ENCODE results near the gene NAT8L. TPM values are rescaled to one million over a fixed set of nuclear protein-coding genes. Genes with fewer than 3 reads are reported as not detected.

The NAT8L gene
- total RNA-seq, 1 experiment from 2014 or later = 13.9 TPM

GRCh38 chr4:2090642-2091041 lies 31.5 kb downstream of the NAT8L start:
- Histone ChIP-seq H2BK15ac (ENCODE audit: low read depth, low read length) (no peak overlapping the region), H3T11ph (ENCODE audit: low read length) (no peak overlapping the region), H2AFZ (ENCODE audit: low read length) (no peak overlapping the region), H3K18ac (ENCODE audit: insufficient read length, low read depth, low read length) (no peak overlapping the region), H3K27ac (ENCODE audit: insufficient read length, low read depth, low read length) (no peak overlapping the region), H4K8ac (replicated peaks; ENCODE audit: insufficient read length, low read depth, low read length) (no peak overlapping the region), H3K9ac (ENCODE audit: extremely low read depth, insufficient read length, low read length) (no peak overlapping the region), H4K5ac (ENCODE audit: insufficient read length, low read depth, low read length) (no peak overlapping the region), H3K4me1 (ENCODE audit: insufficient read depth, low read length) (no peaks in the 10 kb centered on the region), H2BK120ac (ENCODE audit: low read depth, low read length, poor library complexity, severe bottlenecking) (no peak overlapping the region), H3K79me1 (ENCODE audit: insufficient read depth, low read depth, low read length, poor library complexity, severe bottlenecking) (no peaks in the 10 kb centered on the region), H3K4ac (ENCODE audit: low read depth, low read length) (no peak overlapping the region), H2BK20ac (ENCODE audit: low read depth, low read length, poor library complexity, severe bottlenecking) (no peak overlapping the region), H3K9me3 (ENCODE audit: control insufficient read depth, low read depth, low read length) (no peaks in the 10 kb centered on the region), H2AK5ac (ENCODE audit: insufficient read length, low read length) (no peak overlapping the region), H3K23ac (ENCODE audit: insufficient read length, low read depth, low read length) (no peak overlapping the region), H3K14ac (ENCODE audit: insufficient read depth, low read length) (no peak overlapping the region), H3K23me2 (ENCODE audit: insufficient read length, low read depth, low read length, poor library complexity, severe bottlenecking) (no peaks in the 10 kb centered on the region), H2BK12ac (ENCODE audit: insufficient read length, low read depth, low read length) (no peak overlapping the region), H4K20me1 (ENCODE audit: control insufficient read depth, insufficient read depth, insufficient read length) (no peaks in the 10 kb centered on the region), H3K27me3 (ENCODE audit: insufficient read depth, low read length) (no peaks in the 10 kb centered on the region), H3K79me2 (ENCODE audit: insufficient read depth, low read length) (no peaks in the 10 kb centered on the region), H2BK5ac (ENCODE audit: insufficient read length, low read length) (no peak overlapping the region), H3K4me2 (ENCODE audit: insufficient read depth, insufficient read length, low read length) (no peak overlapping the region), H3K56ac (ENCODE audit: insufficient read length, low read depth, low read length) (no peak overlapping the region), H4K91ac (ENCODE audit: insufficient read length, low read depth, low read length) (no peak overlapping the region)
- no peak for DNase-seq
- Mint-ChIP-seq H3K36me3 (ENCODE audit: insufficient read depth in 1 of 3, low read depth in 3 of 3) (no peaks in the 10 kb centered on the region), H3K9me3 (peaks cover under 1 to 2% of the 10 kb centered on the region in 2 experiments; a peak in 2 of 5 replicates), H3K4me1 (no peaks in the 10 kb centered on the region), H3K27ac (no peak overlapping the region), H3K27me3 (ENCODE audit: low read depth) (peaks cover 18% of the 10 kb centered on the region), H3K4me3 (no peak overlapping the region)
- TF ChIP-seq CTCF (conservative IDR thresholded peaks at IDR 0.05) = no peak
- WGBS (ENCODE audit: extremely low coverage, insufficient read length, low lambda C conversion rate) = no CpG with 5 or more reads among the region's 1 CpG

Measured in H9 (cell line).